WERI-Rb-1 (cell line): ENCODE results near the gene FGF22.
A peak's percentile ranks its signal among the peaks of the same experiment; 100 is the strongest.

Source experiments
- DNase-seq: peaks from one replicate; pipeline ENCODE4 v3.0.0-alpha.2; 2020
- H3K27ac ChIP-seq: fragments of 250-450 bp; sonication (Bioruptor Pico); 2 replicates; pipeline ENCODE4 v1.5.1; 2020; ENCODE audit warnings: mild to moderate bottlenecking, moderate library complexity
- H3K27me3 ChIP-seq: fragments of 250-450 bp; sonication (Bioruptor Pico); 2 replicates; pipeline ENCODE4 v1.5.1; 2021; ENCODE audit warnings: mild to moderate bottlenecking, low read depth, moderate library complexity; ENCODE audit not compliant: insufficient read depth, severe bottlenecking
- H3K36me3 ChIP-seq: fragments of 250-450 bp; sonication (Bioruptor Pico); 2 replicates; pipeline ENCODE4 v1.5.1; 2020; ENCODE audit warnings: mild to moderate bottlenecking, moderate library complexity
- H3K4me3 ChIP-seq: 2 replicates; pipeline ENCODE4 v1.5.1; 2011; ENCODE audit warnings: low read depth, mild to moderate bottlenecking, control low read depth, low read length
- H3K9me3 ChIP-seq: fragments of 250-450 bp; sonication (Bioruptor Pico); 2 replicates; pipeline ENCODE4 v1.5.1; 2021; ENCODE audit warnings: mild to moderate bottlenecking, moderate library complexity; ENCODE audit not compliant: severe bottlenecking
- CTCF ChIP-seq: IDR thresholded peaks from 2 replicates; pipeline ENCODE4 v1.5.1; 2011; ENCODE audit warnings: low read depth, mild to moderate bottlenecking, control low read depth, inconsistent platforms, low read length

Gene FGF22

DNA sequence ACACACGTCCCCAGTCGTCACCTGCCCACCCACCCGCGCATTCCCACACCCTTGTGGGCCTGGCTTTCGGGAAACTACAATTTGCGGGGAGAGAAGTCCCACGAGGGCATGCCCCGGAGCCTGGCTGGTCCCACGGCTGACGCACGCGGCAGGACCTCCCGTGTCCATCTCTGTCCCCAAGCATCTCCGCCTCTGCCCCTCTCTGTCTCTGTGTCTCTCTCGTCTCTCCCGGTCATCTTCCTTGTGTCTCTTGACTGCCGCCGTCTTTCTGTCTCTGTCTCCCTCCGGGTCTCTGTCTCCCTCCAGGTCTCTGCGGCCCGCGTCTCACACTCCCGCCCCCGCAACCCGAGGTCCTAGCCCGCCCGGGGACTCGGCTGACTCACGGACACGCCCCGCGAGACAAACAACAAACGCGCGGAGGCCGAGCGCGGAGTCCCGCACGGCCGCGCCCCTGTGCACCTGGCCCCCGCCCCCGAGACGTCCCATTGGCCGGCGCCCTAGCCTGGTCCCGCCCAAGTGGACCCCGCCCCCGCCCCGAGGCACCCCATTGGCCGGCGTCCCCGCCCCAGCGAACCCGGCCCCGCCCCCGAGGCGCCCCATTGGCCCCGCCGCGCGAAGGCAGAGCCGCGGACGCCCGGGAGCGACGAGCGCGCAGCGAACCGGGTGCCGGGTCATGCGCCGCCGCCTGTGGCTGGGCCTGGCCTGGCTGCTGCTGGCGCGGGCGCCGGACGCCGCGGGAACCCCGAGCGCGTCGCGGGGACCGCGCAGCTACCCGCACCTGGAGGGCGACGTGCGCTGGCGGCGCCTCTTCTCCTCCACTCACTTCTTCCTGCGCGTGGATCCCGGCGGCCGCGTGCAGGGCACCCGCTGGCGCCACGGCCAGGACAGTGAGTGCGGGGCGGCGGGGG lies at the start of gene FGF22:
FGF22 (plus strand) TSS at position 627 of the 908 bp plus-strand sequence; CDS start at position 674, 47 bp downstream.
- TF ChIP-seq CTCF = no peak
- Histone ChIP-seq H3K27me3 (peaks cover 8% of the 10 kb centered on the region), H3K4me3 (peak within 1 kb of the TSS; percentile 37), H3K27ac (no peak within 1 kb of the TSS), H3K9me3 (no peaks in the 10 kb centered on the region), H3K36me3 (peaks cover under 1% of the 10 kb centered on the region)
- DNase-seq = peak; percentile 92

DNA sequence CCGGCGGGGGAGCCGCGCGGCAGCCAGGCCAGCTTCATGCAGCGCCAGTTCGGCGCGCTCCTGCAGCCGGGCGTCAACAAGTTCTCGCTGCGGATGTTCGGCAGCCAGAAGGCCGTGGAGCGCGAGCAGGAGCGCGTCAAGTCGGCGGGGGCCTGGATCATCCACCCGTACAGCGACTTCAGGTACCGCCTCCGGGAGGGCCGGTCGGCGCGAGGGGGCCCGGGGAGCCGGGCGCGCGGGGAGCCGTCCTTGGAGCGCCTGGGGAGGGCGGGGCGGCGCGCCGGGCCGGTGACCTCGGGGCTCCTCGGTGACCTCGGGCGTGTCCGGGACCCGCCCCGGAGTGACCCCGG lies 49.3 kb upstream of the FGF22 start:
- Histone ChIP-seq H3K4me3 (peak overlapping the region; percentile 30), H3K27ac (no peak overlapping the region), H3K9me3 (no peaks in the 10 kb centered on the region), H3K27me3 (peaks cover 51% of the 10 kb centered on the region), H3K36me3 (no peaks in the 10 kb centered on the region)
- TF ChIP-seq CTCF = no peak
- no peak for DNase-seq

- no peak overlapping the region for H3K27ac ChIP-seq
- DNase-seq = no peak
- no peak for TF ChIP-seq CTCF
- no peak overlapping the region for H3K4me3 ChIP-seq
- no peaks in the 10 kb centered on the region for H3K9me3 ChIP-seq
- H3K27me3 ChIP-seq = peaks cover 52% of the 10 kb centered on the region
- H3K36me3 ChIP-seq = no peaks in the 10 kb centered on the region
These were observed 49.0 kb upstream of the FGF22 start for GRCh38 chr19:590750-591098.

DNA sequence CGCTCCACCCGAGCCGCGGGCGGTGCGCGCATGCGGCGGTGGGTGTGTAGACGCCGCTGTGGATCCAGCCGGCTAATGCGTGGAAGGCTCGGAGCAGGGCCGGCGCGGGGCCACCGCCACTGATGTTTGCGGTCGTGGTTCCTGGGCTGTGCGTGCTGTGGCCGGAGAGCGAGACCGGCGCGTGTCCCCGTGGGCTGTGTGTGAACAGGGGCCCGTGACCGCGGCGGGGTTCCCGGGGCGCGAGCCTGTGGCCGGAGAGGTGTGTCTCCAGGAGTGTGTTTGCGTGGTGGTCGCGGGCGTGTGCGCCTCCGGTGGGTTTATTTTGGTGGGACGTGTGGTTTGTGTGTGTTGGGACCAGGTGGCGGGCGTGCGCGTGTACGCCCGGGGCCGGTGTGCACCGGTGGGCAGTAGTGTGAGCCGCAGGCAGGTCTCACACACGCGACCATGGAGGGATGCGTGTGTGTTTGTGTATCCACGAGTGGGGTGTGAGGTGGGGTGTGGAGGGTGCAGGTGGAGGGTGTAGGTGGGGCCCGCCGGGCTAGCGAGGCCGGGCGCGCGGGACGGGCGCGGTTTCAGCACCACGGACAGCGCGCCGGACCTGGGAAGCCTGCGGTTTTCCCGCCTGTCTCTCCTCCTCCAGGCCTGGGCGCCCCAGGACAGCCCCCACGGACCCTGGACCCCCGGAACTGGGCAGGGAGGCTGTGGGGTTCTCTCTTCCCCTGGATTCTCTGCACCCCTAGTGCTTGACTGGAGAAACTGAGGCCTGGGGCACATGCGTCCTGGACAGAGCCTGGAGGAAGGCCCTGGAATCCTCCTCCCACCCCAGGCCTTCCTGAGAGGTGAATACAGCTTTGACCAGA lies 48.4 kb upstream of the FGF22 start:
- Histone ChIP-seq H3K9me3 (no peaks in the 10 kb centered on the region), H3K4me3 (no peak overlapping the region), H3K27me3 (peaks cover 58% of the 10 kb centered on the region), H3K27ac (no peak overlapping the region), H3K36me3 (no peaks in the 10 kb centered on the region)
- no peak for DNase-seq
- no peak for TF ChIP-seq CTCF

- no peak for TF ChIP-seq CTCF
- Histone ChIP-seq H3K27ac (no peak overlapping the region), H3K36me3 (no peaks in the 10 kb centered on the region), H3K27me3 (peaks cover 65% of the 10 kb centered on the region), H3K4me3 (no peak overlapping the region), H3K9me3 (no peaks in the 10 kb centered on the region)
- no peak for DNase-seq
These were observed 47.6 kb upstream of the FGF22 start for GRCh38 chr19:592101-592500.
